ENCODE data around the gene PRKCZ. TPM values are rescaled to one million over a fixed set of nuclear protein-coding genes. Genes with fewer than 3 reads are reported as not detected.

PRKCZ gene
- total RNA-seq, 1 donor, result 2.6 TPM

- H3K4me3 ChIP-seq (ENCODE audit: low read depth, low read length), result no peak overlapping the region
- no peak for TF ChIP-seq CTCF (IDR thresholded peaks at IDR 0.05; ENCODE audit: insufficient read depth, low read depth, low read length)
- no peak for DNase-seq (ENCODE audit: low read depth)
These were observed 25.3 kb upstream of the PRKCZ start for GRCh38 chr1:2024887-2025286.

- no peak for TF ChIP-seq CTCF (IDR thresholded peaks at IDR 0.05; ENCODE audit: insufficient read depth, low read depth, low read length)
- peak; percentile 18 for DNase-seq (ENCODE audit: low read depth)
- H3K4me3 ChIP-seq (ENCODE audit: low read depth, low read length), result no peak overlapping the region
These were observed 24.7 kb upstream of the PRKCZ start for GRCh38 chr1:2025491-2025981.

DNA sequence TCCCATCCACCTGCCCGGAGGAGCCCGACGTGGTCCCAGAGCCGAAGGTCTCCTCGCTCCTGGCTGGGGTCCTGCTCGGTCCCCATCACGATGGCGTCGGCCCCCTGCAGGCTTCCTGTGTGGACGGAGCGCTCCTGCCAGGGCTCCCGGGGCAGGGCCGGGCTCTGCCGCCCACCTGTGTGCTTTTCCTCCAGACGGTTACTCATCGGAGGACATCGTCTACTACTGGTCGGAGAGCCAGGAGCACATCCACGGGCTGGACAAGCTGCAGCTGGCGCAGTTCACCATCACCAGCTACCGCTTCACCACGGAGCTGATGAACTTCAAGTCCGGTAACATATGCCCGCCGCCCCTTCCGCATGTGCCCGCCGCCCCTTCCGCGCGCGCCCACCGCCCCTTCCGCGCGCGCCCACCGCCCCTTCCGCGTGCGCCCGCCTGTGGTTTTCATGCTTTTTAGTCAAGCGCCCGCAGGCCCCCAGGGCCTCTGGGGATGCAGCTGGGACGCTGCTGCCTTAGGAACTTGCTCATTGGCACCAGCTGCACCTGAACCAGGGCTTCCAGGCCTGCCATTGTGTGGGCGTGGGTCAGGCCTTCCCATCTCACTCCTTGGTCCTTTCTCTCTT is 22.1 kb upstream of the PRKCZ start:
- DNase-seq (ENCODE audit: low read depth), result no peak
- H3K4me3 ChIP-seq (ENCODE audit: low read depth, low read length), result no peak overlapping the region
- TF ChIP-seq CTCF (IDR thresholded peaks at IDR 0.05; ENCODE audit: insufficient read depth, low read depth, low read length), result no peak

DNA sequence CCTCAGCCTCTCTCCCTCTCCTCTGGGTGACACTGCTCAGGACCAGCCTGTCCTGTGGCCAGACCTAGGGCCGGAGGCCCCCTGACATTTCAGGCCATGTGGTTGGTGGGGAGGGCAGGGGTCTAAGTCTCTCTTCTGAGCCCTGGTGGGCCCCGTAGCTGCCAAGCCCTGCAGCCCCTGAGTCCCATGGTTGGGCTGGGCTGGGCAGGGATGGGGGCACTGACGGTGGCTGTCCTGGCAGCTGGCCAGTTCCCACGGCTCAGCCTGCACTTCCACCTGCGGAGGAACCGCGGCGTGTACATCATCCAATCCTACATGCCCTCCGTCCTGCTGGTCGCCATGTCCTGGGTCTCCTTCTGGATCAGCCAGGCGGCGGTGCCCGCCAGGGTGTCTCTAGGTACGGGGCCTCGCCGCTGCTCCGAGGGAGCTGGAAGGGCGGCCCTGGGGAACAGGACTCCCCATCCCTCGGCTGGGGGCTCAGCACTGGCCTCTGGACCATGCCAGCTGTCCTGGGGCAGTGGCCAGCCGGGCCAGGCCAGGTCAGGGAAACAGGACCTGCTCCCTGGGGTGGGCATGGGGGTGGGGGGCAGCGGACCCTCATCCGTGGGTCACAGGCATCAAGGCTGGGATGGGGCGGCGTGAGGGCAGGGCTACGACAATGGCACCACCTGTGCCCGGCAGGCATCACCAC is 21.2 kb upstream of the PRKCZ start:
- no peak for TF ChIP-seq CTCF (IDR thresholded peaks at IDR 0.05; ENCODE audit: insufficient read depth, low read depth, low read length)
- no peak for DNase-seq (ENCODE audit: low read depth)
- no peak overlapping the region for H3K4me3 ChIP-seq (ENCODE audit: low read depth, low read length)

DNA sequence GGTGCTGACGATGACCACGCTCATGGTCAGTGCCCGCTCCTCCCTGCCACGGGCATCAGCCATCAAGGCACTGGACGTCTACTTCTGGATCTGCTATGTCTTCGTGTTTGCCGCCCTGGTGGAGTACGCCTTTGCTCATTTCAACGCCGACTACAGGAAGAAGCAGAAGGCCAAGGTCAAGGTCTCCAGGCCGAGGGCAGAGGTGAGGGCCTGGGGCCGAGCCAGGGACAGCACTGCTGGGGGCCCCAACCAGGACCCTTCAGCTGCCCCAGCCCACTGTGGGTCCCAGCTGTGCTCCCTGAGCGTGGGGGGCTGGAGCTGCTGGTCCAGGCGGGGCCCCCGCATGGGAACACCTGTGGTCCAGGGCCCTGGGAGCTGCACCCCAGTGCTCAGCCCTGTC is 20.6 kb upstream of the PRKCZ start:
- no peak for DNase-seq (ENCODE audit: low read depth)
- no peak overlapping the region for H3K4me3 ChIP-seq (ENCODE audit: low read depth, low read length)
- no peak for TF ChIP-seq CTCF (IDR thresholded peaks at IDR 0.05; ENCODE audit: insufficient read depth, low read depth, low read length)

- TF ChIP-seq CTCF (IDR thresholded peaks at IDR 0.05; ENCODE audit: insufficient read depth, low read depth, low read length), result no peak
- DNase-seq (ENCODE audit: low read depth), result no peak
- no peak overlapping the region for H3K4me3 ChIP-seq (ENCODE audit: low read depth, low read length)
These were observed 19.9 kb upstream of the PRKCZ start for GRCh38 chr1:2030076-2030871.

Data from fibroblast of villous mesenchyme (primary cell).